Endothelial cell of umbilical vein (primary cell): ENCODE results near the gene TMPRSS7. TPM values are rescaled to one million over a fixed set of nuclear protein-coding genes. Genes with fewer than 3 reads are reported as not detected.
"Not testable (repeated sequence)": the region's sequence is repeated elsewhere in the genome, so short reads cannot be mapped to it uniquely, and the experiment has no call there.

Experiments
- BruUV-seq: library from RNA; stranded (reverse); fragments of 400-500 nt; replicated peaks from 2 replicates; lab custom pipeline; 2021; lab: Mats Ljungman, UMichigan
- CTCF ChIA-PET: fragments of 300-600, 350-600 bp; sonication (Branson Sonifier 250); formaldehyde crosslinking; loops from one replicate; lab custom pipeline; 2021; ENCODE audit warnings: antibody characterized with exemption, inconsistent platforms; lab: Charles Lee
- POLR2A ChIA-PET: fragments of 300-600, 350-600 bp; sonication (Branson Sonifier 250); formaldehyde crosslinking; loops from one replicate; lab custom pipeline; 2021; ENCODE audit warnings: antibody characterized with exemption, inconsistent platforms; lab: Charles Lee
- DNase-seq: peaks from one replicate; pipeline ENCODE4 v3.0.0-alpha.2; 2011; ENCODE audit warnings: low read depth, low spot score
- FAIRE-seq: peaks from 2 replicates; lab custom pipeline; 2011; peaks lifted over from hg19 to GRCh38; lab: Jason Lieb, UNC
- H2AFZ ChIP-seq: 2 replicates; pipeline ENCODE4 v1.6.0; 2012; ENCODE audit warnings: low read depth, low read length, control low read depth, inconsistent platforms
- H3K27ac ChIP-seq: 2 replicates; pipeline ENCODE4 v1.5.1; 2011; ENCODE audit warnings: low read depth, mild to moderate bottlenecking, control low read depth, low read length, moderate library complexity; ENCODE audit not compliant: insufficient read depth
- H3K27me3 ChIP-seq, 2 experiments: 2 replicates each; pipeline versions ENCODE4 v1.6.0 to v1.6.1; 2011; ENCODE audit warnings: low read length in 2 of 2, mixed read lengths in 1 of 2; ENCODE audit not compliant: control insufficient read depth in 2 of 2, insufficient read depth in 2 of 2
- H3K36me3 ChIP-seq, 2 experiments: 2 replicates in 1 of 2; 3 replicates in 1 of 2; pipeline ENCODE4 v1.5.1; 2011; ENCODE audit warnings: low read length in 2 of 2, mild to moderate bottlenecking in 1 of 2, moderate library complexity in 1 of 2; ENCODE audit not compliant: control insufficient read depth in 2 of 2, insufficient read depth in 2 of 2; ENCODE audit errors: extremely low read depth in 1 of 2
- H3K4me1 ChIP-seq: 3 replicates; pipeline ENCODE4 v1.5.1; 2011; ENCODE audit warnings: mild to moderate bottlenecking, low read length; ENCODE audit not compliant: control insufficient read depth, insufficient read depth; ENCODE audit errors: extremely low read depth
- H3K4me2 ChIP-seq: 2 replicates; pipeline ENCODE4 v1.6.1; 2011; ENCODE audit warnings: low read length, control low read depth, mixed read lengths; ENCODE audit not compliant: insufficient read depth
- H3K4me3 ChIP-seq, 3 experiments: fragments of 200-600 bp in 1 of 3; sonication (generic), shearing (Covaris generic) in 1 of 3; replicated peaks in 1 of 3; 2 replicates each; pipeline ENCODE4 v1.5.1; 2011 to 2016; ENCODE audit warnings: control low read depth in 3 of 3, low read length in 3 of 3, mild to moderate bottlenecking in 2 of 3, inconsistent platforms in 1 of 3, low read depth in 1 of 3, moderate library complexity in 1 of 3; ENCODE audit not compliant: insufficient read depth in 1 of 3
- H3K79me2 ChIP-seq: 2 replicates; pipeline ENCODE4 v1.6.0; 2012; ENCODE audit warnings: low read length, inconsistent platforms; ENCODE audit not compliant: control insufficient read depth, insufficient read depth
- H3K9ac ChIP-seq: replicated peaks from 2 replicates; pipeline ENCODE3; 2011; ENCODE audit warnings: low read length, control low read depth; ENCODE audit not compliant: insufficient read depth; ENCODE audit errors: extremely low read depth
- H3K9me1 ChIP-seq: replicated peaks from 3 replicates; pipeline ENCODE4 v1.6.0; 2011; ENCODE audit warnings: mild to moderate bottlenecking, low read length; ENCODE audit not compliant: control insufficient read depth, insufficient read depth; ENCODE audit errors: extremely low read depth
- H3K9me3 ChIP-seq: replicated peaks from 2 replicates; pipeline ENCODE4 v1.5.1; 2012; ENCODE audit warnings: low read length, inconsistent platforms; ENCODE audit not compliant: control insufficient read depth, insufficient read depth
- H4K20me1 ChIP-seq: replicated peaks from 2 replicates; pipeline ENCODE3; 2011; ENCODE audit warnings: mild to moderate bottlenecking, low read length; ENCODE audit not compliant: control insufficient read depth, insufficient read depth; ENCODE audit errors: extremely low read depth
- CTCF ChIP-seq, 2 donors: IDR thresholded peaks; 1 replicate in 1 of 2; 2 replicates in 1 of 2; pipeline ENCODE4 v1.5.1; 2011; ENCODE audit warnings: low read length in 2 of 2, mild to moderate bottlenecking in 2 of 2, moderate library complexity in 2 of 2, control low read depth in 1 of 2, inconsistent platforms in 1 of 2, low read depth in 1 of 2; ENCODE audit not compliant: insufficient read depth in 1 of 2; ENCODE audit errors: extremely low read depth in 1 of 2
- EZH2 ChIP-seq: IDR thresholded peaks from 2 replicates; pipeline ENCODE4 v1.6.1; 2012; ENCODE audit warnings: borderline replicate concordance, low read depth, mild to moderate bottlenecking, moderate library complexity, low read length, inconsistent platforms; ENCODE audit not compliant: severe bottlenecking
- FOS ChIP-seq: IDR thresholded peaks from 2 replicates; pipeline ENCODE4 v1.6.1; 2011; ENCODE audit warnings: mild to moderate bottlenecking, low read length, moderate library complexity, borderline replicate concordance; ENCODE audit not compliant: insufficient read depth
- GATA2 ChIP-seq: IDR thresholded peaks from 2 replicates; pipeline ENCODE4 v1.7.0; 2011; ENCODE audit warnings: low read depth, mild to moderate bottlenecking, moderate library complexity, mixed read lengths, low read length; ENCODE audit not compliant: insufficient read length, insufficient read depth
- JUN ChIP-seq: IDR thresholded peaks from 2 replicates; pipeline ENCODE4 v1.6.1; 2011; ENCODE audit warnings: borderline replicate concordance, low read depth; ENCODE audit not compliant: insufficient read length, insufficient read depth
- MAX ChIP-seq: IDR thresholded peaks from 2 replicates; pipeline ENCODE4 v1.6.1; 2011; ENCODE audit not compliant: insufficient read depth, insufficient read length
- MYC ChIP-seq: IDR thresholded peaks from one replicate; pipeline ENCODE4 v1.6.1; 2011; ENCODE audit warnings: mild to moderate bottlenecking, low read depth, low read length
- POLR2A ChIP-seq: IDR thresholded peaks from 2 replicates; pipeline ENCODE4 v1.6.1; 2012; ENCODE audit warnings: low read depth, mild to moderate bottlenecking, control low read depth, low read length
- POLR2AphosphoS5 ChIP-seq: IDR thresholded peaks from 2 replicates; pipeline ENCODE4 v1.6.1; 2012; ENCODE audit warnings: low read depth, mild to moderate bottlenecking, control low read depth, low read length, moderate library complexity; ENCODE audit not compliant: insufficient read depth
- dilution Hi-C: fragments of 300-500 bp; cut with MboI; formaldehyde crosslinking; loops from one replicate; pipeline ENCODE4 v1.15.0; 2019; ENCODE audit warnings: low sequenced_read_pairs; ENCODE audit not compliant: extremely low pct_ligation_motif_present
- intact Hi-C: fragments of 100-400 bp; cut with micrococcal nuclease; formaldehyde crosslinking; loops from one replicate; pipeline ENCODE4 v1.10.0; 2022
- polyA plus RNA-seq, 4 experiments: library from polyadenylated mRNA; depleted of rRNA in 3 of 4; stranded (reverse) in 3 of 4; unstranded in 1 of 4; fragments of >200 nt; gene quantifications; 2 replicates each; pipeline versions ENCODE4 v1.2.1 to v1.2.3, GENCODE V29; 2011 to 2012; ENCODE audit warnings: missing spikeins in 1 of 4
- total RNA-seq: library from RNA; stranded (reverse); gene quantifications from 2 replicates; pipeline ENCODE4 v1.2.3, GENCODE V29; 2021

TMPRSS7 gene
- total and polyA plus RNA-seq, 2 donors (not counting 3 experiments of a cell fraction or from before 2014, with no cell fraction given) = not detected

DNA sequence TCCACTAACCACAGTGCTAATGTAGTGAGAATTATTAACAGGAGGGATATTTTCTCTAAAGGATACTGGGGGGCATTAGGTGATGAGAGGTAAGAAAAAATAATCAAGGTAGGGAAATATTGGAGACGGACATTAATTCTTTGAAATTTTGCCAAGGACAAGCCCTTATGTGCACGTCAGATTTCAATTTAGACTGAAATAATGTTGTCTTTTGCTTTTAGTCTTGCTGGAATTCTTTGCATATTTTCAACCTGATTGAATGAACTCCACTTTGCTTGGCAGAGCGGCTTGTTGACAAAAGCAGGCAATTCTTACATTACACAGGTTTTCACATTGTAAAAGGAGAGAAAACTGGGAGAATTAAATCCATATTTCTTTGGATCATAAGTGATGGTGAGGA is 26.6 kb downstream of the TMPRSS7 start:
- no peak overlapping the region for H2AFZ ChIP-seq
- no peak overlapping the region for H3K9ac ChIP-seq
- POLR2A ChIA-PET = no interaction called here
- H3K4me1 ChIP-seq = no peaks in the 10 kb centered on the region
- H4K20me1 ChIP-seq = no peaks in the 10 kb centered on the region
- H3K4me3 ChIP-seq = no peak overlapping the region
- H3K36me3 ChIP-seq = no peaks in the 10 kb centered on the region
- peaks cover 7 to 18% of the 10 kb centered on the region in 2 experiments for H3K27me3 ChIP-seq
- no TSS peak for BruUV-seq
- FAIRE-seq (peak; percentile 37), DNase-seq (no peak)
- H3K9me3 ChIP-seq = no peaks in the 10 kb centered on the region
- H3K4me2 ChIP-seq = no peak overlapping the region
- intact Hi-C loops = no loop called here
- H3K9me1 ChIP-seq = no peaks in the 10 kb centered on the region
- TF ChIP-seq CTCF (IDR thresholded peaks at IDR 0.05; ENCODE audit: extremely low read depth in 1 of 2, insufficient read depth in 1 of 2, low read depth in 1 of 2, low read length in 2 of 2) (no peak), POLR2AphosphoS5 (no peak), FOS (no peak), MYC (no peak), GATA2 (no peak), EZH2 (no peak), JUN (no peak), POLR2A (no peak), MAX (no peak)
- CTCF ChIA-PET = no interaction called here
- H3K27ac ChIP-seq = no peak overlapping the region
- H3K79me2 ChIP-seq = no peaks in the 10 kb centered on the region
- dilution Hi-C loops = no loop called here

DNA sequence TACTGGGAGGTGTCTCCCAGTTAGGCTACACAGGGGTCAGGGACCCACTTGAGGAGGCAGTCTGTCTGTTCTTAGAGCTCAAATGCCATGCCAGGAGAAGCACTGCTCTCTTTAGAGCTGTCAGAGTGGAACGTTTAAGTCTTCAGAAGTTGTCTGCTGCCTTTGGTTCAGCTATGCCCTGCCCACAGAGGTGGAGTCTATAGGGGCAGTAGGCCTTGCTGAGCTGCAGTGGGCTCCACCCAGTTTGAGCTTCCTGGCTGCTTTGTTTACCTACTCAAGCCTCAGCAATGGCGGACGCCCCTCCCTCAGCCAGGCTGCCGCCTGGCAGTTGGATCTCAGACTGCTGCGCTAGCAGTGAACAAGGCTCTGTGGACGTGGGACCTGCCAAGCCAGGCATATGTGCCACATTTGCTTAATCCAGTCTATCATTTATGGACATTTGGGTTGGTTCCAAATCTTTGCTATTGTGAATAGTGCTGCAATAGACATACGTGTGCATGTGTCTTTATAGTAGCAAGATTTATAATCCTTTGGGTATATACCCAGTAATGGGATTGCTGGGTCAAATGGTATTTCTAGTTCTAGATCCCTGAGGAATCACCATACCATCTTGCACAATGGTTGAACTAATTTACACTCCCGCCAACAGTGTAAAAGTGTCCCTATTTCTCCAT is 38.0 kb downstream of the TMPRSS7 start:
- H3K27me3 ChIP-seq, intact Hi-C loops, H4K20me1 ChIP-seq, H3K9me3 ChIP-seq, DNase-seq, BruUV-seq, H3K36me3 ChIP-seq, CTCF ChIA-PET, H3K79me2 ChIP-seq, dilution Hi-C loops, H2AFZ ChIP-seq, POLR2A ChIA-PET, H3K27ac ChIP-seq, H3K9ac ChIP-seq, H3K4me3 ChIP-seq, H3K9me1 ChIP-seq, H3K4me2 ChIP-seq, FAIRE-seq: not testable (repeated sequence)
- peaks cover 17% of the 10 kb centered on the region for H3K4me1 ChIP-seq
